ENCODE data around the gene CRIP1.

CRIP1 gene

GRCh38 chr14:105494606-105494929 is 7.9 kb downstream of the CRIP1 start:
- Histone ChIP-seq H2AFZ (ENCODE audit: low read depth, low read length, severe bottlenecking) (no peak overlapping the region), H3K4me3 (ENCODE audit: insufficient read depth, low read length, poor library complexity, severe bottlenecking) (no peak overlapping the region), H3K27me3 (ENCODE audit: low read length) (no peaks in the 10 kb centered on the region), H3K9me2 (replicated peaks; ENCODE audit: insufficient read depth, low read length) (no peaks in the 10 kb centered on the region), H3F3A (ENCODE audit: insufficient read depth) (peaks cover 5% of the 10 kb centered on the region; the same call in 1 of the 2 replicates), H4K20me1 (ENCODE audit: low read depth, low read length) (no peaks in the 10 kb centered on the region), H3K9me3 (ENCODE audit: insufficient read depth, low read length) (no peaks in the 10 kb centered on the region), H3K9ac (ENCODE audit: low read length) (no peak overlapping the region), H3K79me2 (ENCODE audit: insufficient read depth, low read length) (no peaks in the 10 kb centered on the region), H3K36me3 (ENCODE audit: low read length) (no peaks in the 10 kb centered on the region), H3K4me2 (ENCODE audit: low read depth, low read length, poor library complexity, severe bottlenecking) (no peak overlapping the region), H3K27ac (ENCODE audit: low read depth, low read length) (no peak overlapping the region)
- no peak for TF ChIP-seq EZH2phosphoT487 (conservative IDR thresholded peaks at IDR 0.05; ENCODE audit: low read length)
- TF ChIP-seq, protein P1, sequence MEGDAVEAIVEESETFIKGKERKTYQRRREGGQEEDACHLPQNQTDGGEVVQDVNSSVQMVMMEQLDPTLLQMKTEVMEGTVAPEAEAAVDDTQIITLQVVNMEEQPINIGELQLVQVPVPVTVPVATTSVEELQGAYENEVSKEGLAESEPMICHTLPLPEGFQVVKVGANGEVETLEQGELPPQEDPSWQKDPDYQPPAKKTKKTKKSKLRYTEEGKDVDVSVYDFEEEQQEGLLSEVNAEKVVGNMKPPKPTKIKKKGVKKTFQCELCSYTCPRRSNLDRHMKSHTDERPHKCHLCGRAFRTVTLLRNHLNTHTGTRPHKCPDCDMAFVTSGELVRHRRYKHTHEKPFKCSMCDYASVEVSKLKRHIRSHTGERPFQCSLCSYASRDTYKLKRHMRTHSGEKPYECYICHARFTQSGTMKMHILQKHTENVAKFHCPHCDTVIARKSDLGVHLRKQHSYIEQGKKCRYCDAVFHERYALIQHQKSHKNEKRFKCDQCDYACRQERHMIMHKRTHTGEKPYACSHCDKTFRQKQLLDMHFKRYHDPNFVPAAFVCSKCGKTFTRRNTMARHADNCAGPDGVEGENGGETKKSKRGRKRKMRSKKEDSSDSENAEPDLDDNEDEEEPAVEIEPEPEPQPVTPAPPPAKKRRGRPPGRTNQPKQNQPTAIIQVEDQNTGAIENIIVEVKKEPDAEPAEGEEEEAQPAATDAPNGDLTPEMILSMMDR (IDR thresholded peaks at IDR 0.05; ENCODE audit: insufficient read depth, low read length, poor library complexity, severe bottlenecking): no peak

- Histone ChIP-seq H3K27ac (ENCODE audit: low read depth, low read length) (no peak overlapping the region), H4K20me1 (ENCODE audit: low read depth, low read length) (no peaks in the 10 kb centered on the region), H3K36me3 (ENCODE audit: low read length) (no peaks in the 10 kb centered on the region), H3K4me2 (ENCODE audit: low read depth, low read length, poor library complexity, severe bottlenecking) (no peak overlapping the region), H3K27me3 (ENCODE audit: low read length) (no peaks in the 10 kb centered on the region), H3K4me3 (ENCODE audit: insufficient read depth, low read length, poor library complexity, severe bottlenecking) (no peak overlapping the region), H2AFZ (ENCODE audit: low read depth, low read length, severe bottlenecking) (no peak overlapping the region), H3K79me2 (ENCODE audit: insufficient read depth, low read length) (no peaks in the 10 kb centered on the region), H3F3A (ENCODE audit: insufficient read depth) (peaks cover 5% of the 10 kb centered on the region; the same call in 1 of the 2 replicates), H3K9ac (ENCODE audit: low read length) (no peak overlapping the region), H3K9me3 (ENCODE audit: insufficient read depth, low read length) (no peaks in the 10 kb centered on the region), H3K9me2 (replicated peaks; ENCODE audit: insufficient read depth, low read length) (no peaks in the 10 kb centered on the region)
- TF ChIP-seq, protein P1 (IDR thresholded peaks at IDR 0.05; ENCODE audit: insufficient read depth, low read length, poor library complexity, severe bottlenecking): no peak
- TF ChIP-seq EZH2phosphoT487 (conservative IDR thresholded peaks at IDR 0.05; ENCODE audit: low read length): no peak
Measured at GRCh38 chr14:105495101-105495989, 8.7 kb downstream of the CRIP1 start.

GRCh38 chr14:105495990-105496830 is 9.5 kb downstream of the CRIP1 start:
- no peak overlapping the region for H3K27ac ChIP-seq (ENCODE audit: low read depth, low read length)
- H3K4me2 ChIP-seq (ENCODE audit: low read depth, low read length, poor library complexity, severe bottlenecking): no peak overlapping the region
- H3F3A ChIP-seq (ENCODE audit: insufficient read depth): peaks cover 5% of the 10 kb centered on the region; the same call in 1 of the 2 replicates
- H3K27me3 ChIP-seq (ENCODE audit: low read length): no peaks in the 10 kb centered on the region
- H3K9ac ChIP-seq (ENCODE audit: low read length): no peak overlapping the region
- no peak overlapping the region for H2AFZ ChIP-seq (ENCODE audit: low read depth, low read length, severe bottlenecking)
- no peaks in the 10 kb centered on the region for H3K9me3 ChIP-seq (ENCODE audit: insufficient read depth, low read length)
- no peaks in the 10 kb centered on the region for H3K79me2 ChIP-seq (ENCODE audit: insufficient read depth, low read length)
- no peaks in the 10 kb centered on the region for H3K36me3 ChIP-seq (ENCODE audit: low read length)
- no peak for TF ChIP-seq EZH2phosphoT487 (conservative IDR thresholded peaks at IDR 0.05; ENCODE audit: low read length)
- no peak overlapping the region for H3K4me3 ChIP-seq (ENCODE audit: insufficient read depth, low read length, poor library complexity, severe bottlenecking)
- no peaks in the 10 kb centered on the region for H3K9me2 ChIP-seq (replicated peaks; ENCODE audit: insufficient read depth, low read length)
- H4K20me1 ChIP-seq (ENCODE audit: low read depth, low read length): no peaks in the 10 kb centered on the region

Data from SU-DHL-6 (cell line).